Measurements from ENCODE around the gene PPARA.

DNA sequence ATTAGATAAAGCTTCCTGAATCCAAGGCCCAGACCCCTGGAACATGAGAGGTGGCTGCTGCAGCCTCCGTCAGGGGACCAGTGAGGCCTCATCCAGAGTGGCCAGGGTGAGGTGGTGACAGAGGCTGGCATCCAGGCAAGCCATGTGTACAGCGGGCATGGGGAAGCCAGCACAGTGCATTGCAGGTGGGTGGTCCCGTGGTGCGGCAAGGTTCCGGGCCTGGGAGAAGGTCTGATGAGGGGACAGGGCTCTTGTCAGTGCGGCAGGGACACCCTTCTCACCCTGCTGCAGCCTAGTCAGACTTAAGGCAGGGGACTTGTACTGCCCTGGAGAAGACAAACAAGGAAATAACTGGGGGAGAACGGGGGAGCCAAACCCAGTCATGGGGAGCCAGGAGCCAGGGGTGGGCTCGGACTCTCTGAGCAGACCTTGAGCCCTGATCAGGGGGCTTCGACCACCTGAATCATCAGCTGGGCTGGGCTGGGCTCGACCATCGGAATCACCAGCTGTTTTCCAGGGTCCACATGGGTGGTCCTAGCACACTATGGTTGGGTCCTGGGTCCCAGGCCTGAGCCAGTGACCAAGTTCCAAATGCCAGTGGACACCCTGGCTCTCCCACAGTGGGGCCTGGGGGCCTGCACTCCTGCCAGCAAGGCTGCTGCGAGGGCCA, 122.6 kb downstream of the PPARA start:
- TF ChIP-seq POLR2A (IDR thresholded peaks at IDR 0.05) (no peak), POLR2AphosphoS5 (IDR thresholded peaks at IDR 0.05) (no peak), EP300 (IDR thresholded peaks at IDR 0.05) (no peak)
- TF ChIP-seq, protein P1, sequence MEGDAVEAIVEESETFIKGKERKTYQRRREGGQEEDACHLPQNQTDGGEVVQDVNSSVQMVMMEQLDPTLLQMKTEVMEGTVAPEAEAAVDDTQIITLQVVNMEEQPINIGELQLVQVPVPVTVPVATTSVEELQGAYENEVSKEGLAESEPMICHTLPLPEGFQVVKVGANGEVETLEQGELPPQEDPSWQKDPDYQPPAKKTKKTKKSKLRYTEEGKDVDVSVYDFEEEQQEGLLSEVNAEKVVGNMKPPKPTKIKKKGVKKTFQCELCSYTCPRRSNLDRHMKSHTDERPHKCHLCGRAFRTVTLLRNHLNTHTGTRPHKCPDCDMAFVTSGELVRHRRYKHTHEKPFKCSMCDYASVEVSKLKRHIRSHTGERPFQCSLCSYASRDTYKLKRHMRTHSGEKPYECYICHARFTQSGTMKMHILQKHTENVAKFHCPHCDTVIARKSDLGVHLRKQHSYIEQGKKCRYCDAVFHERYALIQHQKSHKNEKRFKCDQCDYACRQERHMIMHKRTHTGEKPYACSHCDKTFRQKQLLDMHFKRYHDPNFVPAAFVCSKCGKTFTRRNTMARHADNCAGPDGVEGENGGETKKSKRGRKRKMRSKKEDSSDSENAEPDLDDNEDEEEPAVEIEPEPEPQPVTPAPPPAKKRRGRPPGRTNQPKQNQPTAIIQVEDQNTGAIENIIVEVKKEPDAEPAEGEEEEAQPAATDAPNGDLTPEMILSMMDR (IDR thresholded peaks at IDR 0.05), result no peak

Measured in upper lobe of left lung (tissue), 4 donors.